Fibroblast of the aortic adventitia (primary cell): ENCODE results near the gene STARD5. TPM values are rescaled to one million over a fixed set of nuclear protein-coding genes. Genes with fewer than 3 reads are reported as not detected.

Experiments
- DNase-seq: peaks from one replicate; pipeline ENCODE4 v3.0.0-alpha.2; 2010; ENCODE audit warnings: low read depth
- H3K4me3 ChIP-seq: 2 replicates; pipeline ENCODE4 v1.5.1; 2011; ENCODE audit warnings: low read depth, mild to moderate bottlenecking, control low read depth, low read length, moderate library complexity
- CTCF ChIP-seq: IDR thresholded peaks from 2 replicates; pipeline ENCODE4 v1.5.1; 2011; ENCODE audit warnings: mild to moderate bottlenecking, low read length, control low read depth, inconsistent platforms; ENCODE audit not compliant: insufficient read depth
- total RNA-seq: library from RNA; depleted of rRNA; stranded (reverse); fragments of >200 nt; gene quantifications from 2 replicates; pipeline ENCODE4 v1.2.3, GENCODE V29; 2012; ENCODE audit warnings: low replicate concordance

The STARD5 gene
- total RNA-seq, 1 donor: 6.1 TPM

GRCh38 chr15:81299630-81300273, 24.2 kb downstream of the STARD5 start:
- H3K4me3 ChIP-seq: no peak overlapping the region
- DNase-seq: no peak
- no peak for TF ChIP-seq CTCF

DNA sequence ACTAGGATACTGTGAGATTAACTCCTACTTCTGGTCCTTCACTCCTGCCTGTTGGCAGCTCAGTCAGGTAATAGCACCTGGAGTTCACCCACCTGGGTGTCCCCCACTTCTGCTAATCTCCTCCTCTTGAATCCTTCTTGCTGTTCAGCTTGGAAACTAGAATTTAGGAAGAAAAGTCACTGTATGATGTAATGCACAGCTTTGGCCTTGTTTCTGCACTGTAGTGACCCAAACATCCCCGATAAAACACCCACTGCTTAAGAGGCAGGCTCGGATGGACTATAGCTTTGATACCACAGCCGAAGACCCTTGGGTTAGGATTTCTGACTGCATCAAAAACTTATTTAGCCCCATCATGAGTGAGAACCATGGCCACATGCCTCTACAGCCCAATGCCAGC, 24.8 kb downstream of the STARD5 start:
- H3K4me3 ChIP-seq: no peak overlapping the region
- TF ChIP-seq CTCF: no peak
- no peak for DNase-seq

DNA sequence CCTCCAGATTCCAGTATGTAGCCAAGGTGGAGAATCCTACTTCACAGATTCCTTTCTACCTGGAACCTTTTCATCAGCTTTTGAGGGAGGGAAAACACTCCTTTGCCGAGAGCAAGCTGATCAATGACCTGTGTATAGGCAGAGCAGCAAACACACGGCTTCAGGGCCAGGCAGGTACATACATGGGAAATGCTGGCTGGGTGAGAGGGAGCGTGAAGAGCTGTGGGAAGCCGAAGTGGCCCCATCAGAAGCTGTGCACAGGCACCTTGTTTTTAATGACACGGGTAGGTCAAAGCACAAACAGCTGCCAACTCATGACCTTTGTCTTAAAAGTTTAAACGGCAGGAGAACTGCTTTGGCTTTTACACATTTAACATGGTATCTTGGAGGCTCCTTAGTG, 25.3 kb downstream of the STARD5 start:
- no peak overlapping the region for H3K4me3 ChIP-seq
- DNase-seq: no peak
- no peak for TF ChIP-seq CTCF

- no peak for TF ChIP-seq CTCF
- no peak for DNase-seq
- no peak overlapping the region for H3K4me3 ChIP-seq
These were observed 26.1 kb downstream of the STARD5 start for GRCh38 chr15:81297603-81298575.

GRCh38 chr15:81297147-81297572, 26.8 kb downstream of the STARD5 start:
- peak; percentile 68 for DNase-seq
- no peak for TF ChIP-seq CTCF
- H3K4me3 ChIP-seq: no peak overlapping the region

DNA sequence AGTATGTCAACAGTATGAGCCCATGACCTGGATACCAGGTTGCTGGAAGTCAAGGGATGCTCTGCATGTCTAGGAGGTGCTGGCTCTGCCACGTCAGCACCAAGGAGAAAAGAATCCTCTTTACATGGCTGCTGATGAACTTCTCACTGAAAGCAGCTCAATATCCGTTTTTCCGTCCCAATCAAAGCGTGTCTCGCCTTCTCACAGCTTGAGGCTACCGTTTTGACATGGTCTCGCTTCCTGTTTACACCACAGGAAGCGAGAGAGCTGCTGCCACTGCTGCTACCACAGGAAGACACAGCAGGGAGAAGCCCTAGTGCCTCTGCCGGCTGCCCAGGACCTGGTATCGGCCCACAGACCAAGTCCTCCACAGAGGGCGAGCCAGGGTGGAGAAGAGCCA, 27.3 kb downstream of the STARD5 start:
- no peak for TF ChIP-seq CTCF

More for the DNA sequence above, 27.3 kb downstream of the STARD5 start:
- DNase-seq: no peak
- H3K4me3 ChIP-seq: no peak overlapping the region
